Smooth muscle cell (in vitro differentiated cells): ENCODE data around the gene MLXIPL. TPM values are rescaled to one million over a fixed set of nuclear protein-coding genes. Genes with fewer than 3 reads are reported as not detected.
A peak's percentile ranks its signal among the peaks of the same experiment; 100 is the strongest.
"Not testable (repeated sequence)": the region's sequence is repeated elsewhere in the genome, so short reads cannot be mapped to it uniquely, and the experiment has no call there.

Experiments used
- DNase-seq: peaks from one replicate; lab custom pipeline; 2025; ENCODE audit not compliant: unreplicated experiment; lab: John Stamatoyannopoulos, UW
- H2AFZ ChIP-seq: fragments of 200-600 bp; sonication (generic); 2 replicates; pipeline ENCODE4 v1.6.0; 2016; ENCODE audit warnings: antibody characterized with exemption, low read depth, mild to moderate bottlenecking
- H3F3A ChIP-seq: fragments of 200-600 bp; sonication (generic); 2 replicates; pipeline ENCODE4 v1.6.0; 2017; ENCODE audit warnings: antibody characterized with exemption, low read depth
- H3K27ac ChIP-seq: fragments of 200-600 bp; sonication (generic); 2 replicates; pipeline ENCODE4 v1.5.1; 2016; ENCODE audit warnings: low read depth, mild to moderate bottlenecking
- H3K27me3 ChIP-seq: fragments of 200-600 bp; sonication (generic); 2 replicates; pipeline ENCODE4 v1.6.1; 2016; ENCODE audit warnings: low read depth, mild to moderate bottlenecking
- H3K36me3 ChIP-seq: fragments of 200-600 bp; sonication (generic); 2 replicates; pipeline ENCODE4 v1.5.1; 2016; ENCODE audit warnings: low read depth
- H3K4me1 ChIP-seq: fragments of 200-600 bp; sonication (generic); 2 replicates; pipeline ENCODE4 v1.5.1; 2016; ENCODE audit warnings: low read depth
- H3K4me2 ChIP-seq: fragments of 200-600 bp; sonication (generic); 2 replicates; pipeline ENCODE4 v1.6.0; 2016; ENCODE audit warnings: mild to moderate bottlenecking
- H3K4me3 ChIP-seq: fragments of 200-600 bp; sonication (generic); 2 replicates; pipeline ENCODE4 v1.5.1; 2016; ENCODE audit warnings: mild to moderate bottlenecking
- H3K79me2 ChIP-seq: fragments of 200-600 bp; sonication (generic); 2 replicates; pipeline ENCODE4 v1.6.0; 2016; ENCODE audit warnings: low read depth, mild to moderate bottlenecking
- H3K9ac ChIP-seq: fragments of 200-600 bp; sonication (generic); 2 replicates; pipeline ENCODE4 v1.6.0; 2016; ENCODE audit warnings: low read depth
- H3K9me3 ChIP-seq: fragments of 200-600 bp; sonication (generic); replicated peaks from 2 replicates; pipeline ENCODE4 v1.5.1; 2016; ENCODE audit warnings: low read depth
- H4K20me1 ChIP-seq: fragments of 200-600 bp; sonication (generic); 2 replicates; pipeline ENCODE4 v1.6.0; 2016; ENCODE audit warnings: low read depth
- WGBS: methylation state at CpG from one replicate; pipeline ENCODE4 v1.1.7; 2016; ENCODE audit warnings: low lambda C conversion rate; 5-methylcytosine and 5-hydroxymethylcytosine counted together
- polyA plus RNA-seq: library from polyadenylated mRNA; unstranded; fragments of >200 nt; fragmentation: Nextera tagmentation; extraction: Ambion mirVana; gene quantifications from 2 replicates; pipeline ENCODE4 v1.2.1, GENCODE V29; 2016
- total RNA-seq: library from RNA; depleted of rRNA; stranded (reverse); fragments of >200 nt; gene quantifications from 2 replicates; pipeline ENCODE4 v1.2.3, GENCODE V29; 2014
- TF ChIP-seq, protein P1 (sequence below): fragments of 200-600 bp; sonication (generic); IDR thresholded peaks from 2 replicates; pipeline ENCODE4 v1.5.1; 2017; ENCODE audit warnings: borderline replicate concordance, mild to moderate bottlenecking, antibody characterized with exemption; ENCODE audit not compliant: insufficient read depth, poor library complexity, severe bottlenecking

Gene MLXIPL
- total and polyA plus RNA-seq, 2 experiments from 2014 or later, result not detected

DNA sequence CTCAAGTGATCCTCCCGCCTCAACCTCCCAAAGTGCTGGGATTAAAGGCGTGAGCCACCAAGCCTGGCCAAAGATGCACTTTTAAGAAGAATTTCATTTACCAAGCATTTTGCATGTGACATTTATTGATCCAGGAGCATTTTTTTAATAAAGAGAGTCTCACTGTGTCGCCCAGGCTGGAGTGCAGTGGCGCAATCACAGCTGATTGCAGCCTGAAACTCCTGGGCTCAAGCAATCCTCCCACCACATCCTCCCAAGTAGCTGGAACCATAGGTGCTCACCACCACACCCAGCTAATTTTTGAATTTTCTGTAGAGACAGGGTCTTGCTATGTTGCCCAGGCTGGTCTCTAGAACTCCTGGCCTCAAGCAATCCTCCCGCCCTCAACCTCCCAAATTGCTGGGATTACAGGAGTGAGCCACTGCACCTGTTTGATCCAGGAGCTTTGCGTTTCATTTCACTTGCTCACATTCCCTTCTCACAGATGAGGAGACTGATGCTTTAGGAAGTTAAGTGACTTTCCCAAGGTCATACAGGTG, 41.6 kb downstream of the MLXIPL start:
- Histone ChIP-seq H3K4me2 (no peak overlapping the region), H3K27me3 (no peaks in the 10 kb centered on the region), H4K20me1 (no peaks in the 10 kb centered on the region), H3F3A (no peaks in the 10 kb centered on the region), H3K9me3 (no peaks in the 10 kb centered on the region), H3K36me3 (no peaks in the 10 kb centered on the region), H3K4me3 (no peak overlapping the region), H3K27ac (no peak overlapping the region), H2AFZ (no peak overlapping the region), H3K9ac (no peak overlapping the region), H3K79me2 (peaks cover 6% of the 10 kb centered on the region), H3K4me1 (no peaks in the 10 kb centered on the region)
- 89% methylated on average over 6 of the region's 6 CpGs for WGBS
- TF ChIP-seq, protein P1, sequence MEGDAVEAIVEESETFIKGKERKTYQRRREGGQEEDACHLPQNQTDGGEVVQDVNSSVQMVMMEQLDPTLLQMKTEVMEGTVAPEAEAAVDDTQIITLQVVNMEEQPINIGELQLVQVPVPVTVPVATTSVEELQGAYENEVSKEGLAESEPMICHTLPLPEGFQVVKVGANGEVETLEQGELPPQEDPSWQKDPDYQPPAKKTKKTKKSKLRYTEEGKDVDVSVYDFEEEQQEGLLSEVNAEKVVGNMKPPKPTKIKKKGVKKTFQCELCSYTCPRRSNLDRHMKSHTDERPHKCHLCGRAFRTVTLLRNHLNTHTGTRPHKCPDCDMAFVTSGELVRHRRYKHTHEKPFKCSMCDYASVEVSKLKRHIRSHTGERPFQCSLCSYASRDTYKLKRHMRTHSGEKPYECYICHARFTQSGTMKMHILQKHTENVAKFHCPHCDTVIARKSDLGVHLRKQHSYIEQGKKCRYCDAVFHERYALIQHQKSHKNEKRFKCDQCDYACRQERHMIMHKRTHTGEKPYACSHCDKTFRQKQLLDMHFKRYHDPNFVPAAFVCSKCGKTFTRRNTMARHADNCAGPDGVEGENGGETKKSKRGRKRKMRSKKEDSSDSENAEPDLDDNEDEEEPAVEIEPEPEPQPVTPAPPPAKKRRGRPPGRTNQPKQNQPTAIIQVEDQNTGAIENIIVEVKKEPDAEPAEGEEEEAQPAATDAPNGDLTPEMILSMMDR, result no peak
- no peak for DNase-seq

DNA sequence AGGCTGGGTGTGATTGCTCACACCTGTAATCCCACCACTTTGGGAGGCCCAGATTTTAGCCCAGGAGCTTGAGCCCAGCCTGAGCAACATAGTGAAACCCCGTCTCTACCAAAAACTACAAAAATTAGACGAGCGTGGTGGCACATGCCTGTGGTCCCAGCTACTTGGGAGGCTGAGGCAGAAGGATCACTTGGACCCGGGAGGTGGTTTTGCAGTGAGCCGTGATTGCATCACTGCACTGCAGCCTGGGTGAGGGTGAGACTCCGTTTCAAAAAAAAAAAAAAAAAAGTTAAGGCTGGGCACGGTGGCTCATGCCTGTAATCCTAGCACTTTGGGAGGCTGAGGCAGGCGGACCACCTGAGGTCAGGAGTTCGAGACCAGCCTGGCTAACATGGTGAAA, 43.3 kb downstream of the MLXIPL start:
- not testable (repeated sequence) for H3K27me3 ChIP-seq, H3K9me3 ChIP-seq, H2AFZ ChIP-seq, DNase-seq, H3K36me3 ChIP-seq, H3K4me1 ChIP-seq, H3K4me3 ChIP-seq, H3K4me2 ChIP-seq, H3K9ac ChIP-seq, H3F3A ChIP-seq, H3K27ac ChIP-seq
- Histone ChIP-seq H4K20me1 (peaks cover 16% of the 10 kb centered on the region), H3K79me2 (peaks cover 23% of the 10 kb centered on the region)
- WGBS, result 92% methylated on average over 9 of the region's 9 CpGs

DNA sequence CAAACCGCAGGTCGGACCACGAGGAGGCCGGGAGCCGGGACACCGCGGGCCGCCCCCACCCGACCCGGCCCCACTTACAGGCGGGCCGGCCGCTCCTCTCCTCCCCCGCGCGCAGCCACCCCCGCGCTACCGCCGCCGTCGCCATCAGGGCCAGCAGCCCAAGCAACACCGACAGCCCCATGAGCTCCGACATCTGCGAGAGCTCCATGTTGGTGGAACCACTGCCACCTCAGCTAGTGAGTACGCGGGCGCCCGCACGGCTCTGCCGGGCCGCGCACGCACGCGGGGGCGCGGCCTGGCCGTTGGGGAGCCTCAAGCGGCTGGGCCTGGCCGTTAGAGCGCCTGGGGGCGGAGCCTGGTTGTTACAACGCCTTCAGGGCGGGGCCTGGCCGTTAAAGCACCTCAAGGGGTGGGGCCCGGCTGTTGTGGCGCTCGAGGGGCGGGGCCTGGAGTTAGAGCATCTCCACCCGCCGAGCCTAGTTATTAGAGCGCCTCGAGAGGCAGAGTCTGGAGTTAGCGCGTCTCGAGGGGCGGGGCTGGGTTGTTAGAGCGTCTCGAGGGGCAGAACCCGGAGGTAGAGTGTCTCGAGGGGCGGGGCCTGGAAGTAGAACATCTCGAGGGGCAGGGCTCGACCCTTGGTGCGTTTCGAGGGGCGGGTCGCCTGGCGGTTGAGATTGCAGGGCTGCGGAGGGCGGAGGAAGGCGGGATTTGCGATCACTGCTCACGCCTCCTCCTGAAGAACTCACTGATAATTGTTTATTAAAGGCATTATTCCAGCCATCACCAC, 45.8 kb downstream of the MLXIPL start, which contains the start of gene TBL2:
TSS of gene TBL2 (minus strand) at position 238 of the 787 bp plus-strand sequence. CDS start at position 208, 30 bp downstream.
- Histone ChIP-seq H3K36me3 (no peaks in the 10 kb centered on the region), H3K27me3 (no peaks in the 10 kb centered on the region), H3K79me2 (peaks cover 37% of the 10 kb centered on the region), H3K9me3 (no peaks in the 10 kb centered on the region), H2AFZ (peak within 1 kb of the TSS; percentile 93), H3K4me1 (peaks cover 6% of the 10 kb centered on the region), H3K4me3 (peak within 1 kb of the TSS; percentile 81), H3F3A (peaks cover 3% of the 10 kb centered on the region), H4K20me1 (peaks cover 41% of the 10 kb centered on the region), H3K4me2 (peak within 1 kb of the TSS; percentile 88), H3K9ac (peak within 1 kb of the TSS; percentile 90), H3K27ac (peak within 1 kb of the TSS; percentile 76)
- peak; percentile 92 for DNase-seq
- TF ChIP-seq, protein P1, result no peak
- under 1% methylated on average over 53 of the region's 75 CpGs for WGBS

DNA sequence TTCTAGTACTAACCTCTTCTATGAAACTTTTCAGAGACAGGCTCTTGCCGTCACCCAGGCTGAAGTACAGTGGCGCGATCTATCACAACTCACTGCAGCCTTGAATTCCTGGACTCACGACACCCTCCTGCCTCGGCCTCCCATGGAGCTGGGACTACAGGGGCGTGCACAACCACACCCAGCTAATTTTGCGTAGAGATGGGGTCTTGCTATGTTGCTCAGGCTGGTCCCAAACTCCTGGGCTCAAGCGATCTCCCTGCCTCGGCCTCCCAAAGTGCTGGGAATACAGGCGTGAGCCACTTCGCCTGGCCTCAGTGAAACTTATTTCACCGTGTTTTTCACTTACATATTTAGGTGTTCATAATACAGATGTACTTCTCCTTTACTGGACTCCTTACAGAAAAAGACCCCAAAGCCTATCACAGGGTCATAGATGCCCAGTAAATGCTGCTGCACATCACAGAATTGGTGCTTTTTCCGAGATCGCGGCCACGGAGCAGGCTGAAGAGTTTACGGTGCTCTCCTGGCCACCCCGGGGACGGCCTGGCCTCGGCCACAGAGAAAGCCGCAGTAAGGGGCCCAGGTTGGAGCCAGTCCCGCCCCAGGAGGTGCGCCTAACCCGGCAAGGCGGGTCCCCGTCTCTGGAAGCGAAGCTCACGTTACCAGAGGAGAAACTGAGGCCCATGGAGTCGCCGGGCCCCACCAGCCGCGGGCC, 46.5 kb downstream of the MLXIPL start:
- TF ChIP-seq, protein P1, result no peak
- Histone ChIP-seq H3K79me2 (peaks cover 37% of the 10 kb centered on the region), H2AFZ (peak overlapping the region; percentile 35), H3K27me3 (no peaks in the 10 kb centered on the region), H4K20me1 (peaks cover 48% of the 10 kb centered on the region), H3K4me1 (peaks cover 6% of the 10 kb centered on the region), H3K9me3 (no peaks in the 10 kb centered on the region), H3K36me3 (peaks cover 5% of the 10 kb centered on the region), H3K4me3 (peak overlapping the region; percentile 81), H3K4me2 (peak overlapping the region; percentile 88), H3K27ac (peak overlapping the region; percentile 76), H3F3A (peaks cover 3% of the 10 kb centered on the region), H3K9ac (peak overlapping the region; percentile 90)
- 18% methylated on average over 31 of the region's 32 CpGs for WGBS
- DNase-seq, result no peak
